GM21825 (cell line): ENCODE results near the gene MLH1.
"Not testable (repeated sequence)": the region's sequence is repeated elsewhere in the genome, so short reads cannot be mapped to it uniquely, and the experiment has no call there.

Experiments used
- ATAC-seq: cut with Tn5 transposase; IDR thresholded peaks from one replicate; pipeline ENCODE4 v1.9.1; 2021; ENCODE audit warnings: mild to moderate bottlenecking, moderate library complexity; ENCODE audit not compliant: unreplicated experiment

The MLH1 gene

GRCh38 chr3:37032961-37033360 lies 39.6 kb downstream of the MLH1 start:
- ATAC-seq: no peak

- ATAC-seq: no peak
Observed at GRCh38 chr3:37037352-37037751, 44.0 kb downstream of the MLH1 start.

- no peak for ATAC-seq
Observed at GRCh38 chr3:37039161-37039846, 46.0 kb downstream of the MLH1 start.

GRCh38 chr3:37040231-37040630 lies 46.9 kb downstream of the MLH1 start:
- ATAC-seq: no peak

DNA sequence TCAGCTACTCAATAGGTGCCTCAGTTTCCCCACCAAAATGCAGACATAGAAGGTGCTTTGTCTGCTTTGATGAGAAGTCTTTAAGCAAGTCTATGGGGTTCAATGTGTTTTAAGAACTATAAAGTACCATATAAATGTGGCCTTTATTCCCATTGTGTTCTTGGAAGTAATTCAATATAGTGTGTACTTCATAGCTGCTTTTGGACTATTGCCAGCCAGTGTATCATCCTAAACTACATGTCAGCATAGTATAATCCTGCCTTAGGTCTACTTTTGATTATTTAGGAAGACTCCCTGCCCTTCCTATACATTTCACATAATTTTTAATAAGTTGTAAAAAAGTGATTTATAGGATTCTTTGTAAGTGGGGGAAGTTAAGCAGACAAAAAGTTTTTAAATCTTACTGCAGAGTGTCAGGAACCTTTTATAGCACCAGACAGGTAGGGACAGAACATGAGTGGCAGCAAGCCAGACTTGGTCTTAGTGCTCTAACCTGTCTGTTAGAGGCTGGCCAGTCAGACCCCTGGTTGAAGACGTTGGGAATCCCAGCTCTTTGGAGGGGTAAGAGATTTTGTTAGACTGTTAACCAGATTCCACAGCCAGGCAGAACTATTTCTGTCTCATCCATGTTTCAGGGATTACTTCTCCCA lies 48.4 kb downstream of the MLH1 start:
- no peak for ATAC-seq

GRCh38 chr3:37042712-37043111 lies 49.4 kb downstream of the MLH1 start:
- not testable (repeated sequence) for ATAC-seq

DNA sequence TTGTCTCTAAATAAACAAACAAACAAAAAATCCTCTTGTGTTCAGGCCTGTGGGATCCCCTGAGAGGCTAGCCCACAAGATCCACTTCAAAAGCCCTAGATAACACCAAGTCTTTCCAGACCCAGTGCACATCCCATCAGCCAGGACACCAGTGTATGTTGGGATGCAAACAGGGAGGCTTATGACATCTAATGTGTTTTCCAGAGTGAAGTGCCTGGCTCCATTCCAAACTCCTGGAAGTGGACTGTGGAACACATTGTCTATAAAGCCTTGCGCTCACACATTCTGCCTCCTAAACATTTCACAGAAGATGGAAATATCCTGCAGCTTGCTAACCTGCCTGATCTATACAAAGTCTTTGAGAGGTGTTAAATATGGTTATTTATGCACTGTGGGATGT lies 57.0 kb downstream of the MLH1 start:
- ATAC-seq: no peak

DNA sequence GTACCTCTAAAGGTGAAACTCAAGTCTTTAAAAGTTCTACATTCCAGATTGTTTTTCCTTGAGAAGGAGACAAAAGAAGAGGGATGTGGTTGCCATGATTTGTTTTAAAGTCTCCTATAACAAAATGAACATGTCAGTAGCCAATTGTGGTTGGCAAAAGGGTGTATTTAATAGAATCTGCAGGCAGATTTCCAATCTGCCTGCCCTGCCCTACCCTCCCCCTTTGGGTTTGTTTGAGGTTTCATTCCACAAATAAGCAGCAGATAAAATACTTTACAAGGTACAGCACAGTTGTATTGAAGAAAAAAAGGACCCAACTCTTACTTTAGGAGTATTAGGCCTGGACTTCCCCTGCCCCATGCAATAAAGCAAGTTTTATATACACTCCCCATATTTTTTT lies 59.5 kb downstream of the MLH1 start:
- ATAC-seq: no peak

GRCh38 chr3:37053337-37053736 lies 60.0 kb downstream of the MLH1 start:
- ATAC-seq: no peak

DNA sequence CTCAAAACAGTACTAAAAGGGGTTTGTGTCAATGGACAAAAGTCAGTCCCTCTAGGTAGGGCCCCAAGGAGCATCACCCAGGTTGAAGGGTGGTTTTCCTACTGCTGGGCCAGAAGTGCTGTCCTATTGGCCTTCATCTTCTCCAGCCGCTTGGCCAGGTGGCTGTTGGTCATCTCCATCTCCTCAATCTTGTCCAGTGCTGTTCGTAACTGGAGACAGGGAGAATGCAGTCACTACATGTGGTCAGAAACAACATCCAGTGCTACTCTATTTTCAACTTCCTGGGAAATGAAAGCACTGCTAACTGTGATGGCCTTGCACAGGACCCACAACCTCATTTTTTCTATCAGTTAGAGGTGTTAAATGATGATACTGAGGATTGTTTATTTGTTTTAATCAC lies 60.4 kb downstream of the MLH1 start:
- ATAC-seq: no peak

- ATAC-seq: peak; percentile 82
Observed at GRCh38 chr3:37054370-37054769, 61.1 kb downstream of the MLH1 start.

DNA sequence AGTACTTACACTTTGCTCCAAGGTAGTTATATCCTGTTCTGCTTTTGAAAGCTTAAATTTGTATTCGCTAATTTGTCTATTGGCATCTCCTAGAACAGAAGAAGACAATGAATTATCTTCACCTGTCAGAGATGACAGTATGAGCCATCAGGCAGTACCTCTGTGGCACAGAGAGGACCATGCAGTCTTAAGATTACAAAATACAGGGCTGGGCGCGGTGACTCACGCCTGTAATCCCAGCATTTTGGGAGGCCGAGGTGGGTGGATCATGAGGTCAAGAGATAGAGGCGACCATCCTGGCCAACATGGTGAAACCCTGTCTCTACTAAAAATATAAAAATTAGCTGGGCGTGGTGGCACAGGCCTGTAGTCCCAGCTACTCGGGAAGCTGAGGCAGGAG lies 61.8 kb downstream of the MLH1 start:
- not testable (repeated sequence) for ATAC-seq

GRCh38 chr3:37056826-37057225 lies 63.5 kb downstream of the MLH1 start:
- ATAC-seq: no peak

DNA sequence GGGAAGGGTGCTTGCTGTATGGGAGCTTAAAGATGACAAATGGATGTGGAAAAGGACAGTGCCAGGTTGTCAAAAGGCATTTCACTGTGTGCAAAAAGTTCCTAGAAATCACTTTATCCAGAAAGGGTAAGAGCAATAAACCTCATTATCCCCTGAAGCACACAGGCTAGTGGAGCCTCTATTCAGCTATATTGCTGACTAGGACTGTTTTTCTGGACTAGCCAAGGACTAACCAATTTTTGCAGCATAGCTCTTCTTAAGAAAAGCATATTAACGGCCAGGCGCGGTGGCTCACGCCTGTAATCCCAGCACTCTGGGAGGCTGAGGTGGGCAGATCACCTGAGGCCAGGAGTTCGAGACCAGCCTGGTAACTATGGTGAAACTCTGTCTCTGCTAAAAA lies 64.8 kb downstream of the MLH1 start:
- no peak for ATAC-seq

DNA sequence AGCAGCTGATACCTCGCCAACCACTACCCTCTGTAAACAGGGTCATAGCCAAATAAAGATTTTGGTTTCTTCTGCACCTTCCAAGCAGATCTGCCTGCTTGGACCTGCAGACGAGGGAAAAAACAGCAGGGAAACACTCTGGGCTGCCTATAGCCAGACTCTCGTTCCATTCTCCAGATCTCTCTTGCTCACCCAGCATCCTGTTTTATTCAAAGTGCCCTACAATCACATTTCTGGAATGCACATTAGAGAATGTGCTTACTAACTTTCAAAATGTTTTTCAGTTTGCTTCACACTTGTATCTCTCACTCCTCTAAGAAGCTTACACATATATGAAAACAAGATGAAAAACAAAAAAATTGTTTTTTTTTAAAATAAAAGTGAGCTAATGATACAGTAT lies 71.4 kb downstream of the MLH1 start:
- ATAC-seq: no peak

GRCh38 chr3:37067577-37067976 lies 74.3 kb downstream of the MLH1 start:
- ATAC-seq: no peak

DNA sequence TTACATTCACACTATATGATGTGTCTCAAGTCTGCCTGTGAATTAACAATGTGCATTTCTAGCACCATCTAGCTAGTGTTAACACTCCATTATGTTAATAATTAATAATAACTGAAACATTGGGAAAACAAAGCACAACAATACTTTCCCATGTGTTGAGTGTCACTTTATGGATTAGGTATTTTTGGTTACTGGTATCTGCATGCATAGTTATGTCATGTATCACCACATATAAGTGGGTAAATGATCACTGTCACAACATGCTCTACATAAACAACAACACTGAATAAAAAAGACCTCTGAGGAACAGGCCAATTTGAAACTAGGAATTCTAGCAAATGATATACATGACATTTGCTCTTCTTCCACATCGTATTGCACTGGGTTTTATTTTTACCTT lies 74.7 kb downstream of the MLH1 start:
- ATAC-seq: no peak

DNA sequence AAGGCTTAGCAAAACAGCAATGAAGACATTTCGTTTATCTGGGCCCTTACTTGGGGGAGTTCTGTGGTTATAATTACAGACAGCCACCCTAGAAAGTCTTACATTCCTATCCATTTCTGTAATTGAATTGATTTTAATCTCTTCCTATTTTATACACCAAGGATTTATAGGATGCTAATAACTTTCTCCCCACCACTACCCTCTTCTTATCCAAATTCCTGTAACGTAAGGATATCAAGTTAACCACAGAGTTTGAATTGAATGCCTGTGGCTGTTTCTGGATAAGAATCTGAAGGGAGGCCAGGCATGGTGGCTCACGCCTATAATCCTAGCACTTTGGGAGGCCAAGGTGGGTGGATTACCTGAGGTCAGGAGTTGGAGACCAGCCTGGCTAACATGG lies 78.6 kb downstream of the MLH1 start:
- no peak for ATAC-seq

- ATAC-seq: no peak
Observed at GRCh38 chr3:37072892-37073291, 79.6 kb downstream of the MLH1 start.

GRCh38 chr3:37074178-37074577 lies 80.9 kb downstream of the MLH1 start:
- no peak for ATAC-seq

DNA sequence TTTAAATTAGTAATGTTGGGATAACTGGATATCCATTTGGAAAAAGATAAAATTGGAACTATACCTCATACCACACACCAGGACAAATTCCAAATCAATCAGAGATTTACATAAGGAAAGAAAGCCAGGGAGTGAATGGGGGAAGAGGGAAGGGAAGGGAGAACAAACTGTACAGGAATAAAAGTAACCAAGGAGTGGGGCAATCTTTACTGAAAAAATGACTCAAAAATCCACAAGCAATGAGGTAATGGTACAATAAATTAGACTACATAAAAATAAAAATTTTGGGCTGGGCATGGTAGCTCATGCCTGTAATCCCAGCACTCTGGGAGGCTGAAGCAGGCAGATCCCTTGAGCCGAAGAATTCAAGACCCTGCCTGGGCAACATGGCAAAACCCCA lies 82.6 kb downstream of the MLH1 start:
- ATAC-seq: no peak

DNA sequence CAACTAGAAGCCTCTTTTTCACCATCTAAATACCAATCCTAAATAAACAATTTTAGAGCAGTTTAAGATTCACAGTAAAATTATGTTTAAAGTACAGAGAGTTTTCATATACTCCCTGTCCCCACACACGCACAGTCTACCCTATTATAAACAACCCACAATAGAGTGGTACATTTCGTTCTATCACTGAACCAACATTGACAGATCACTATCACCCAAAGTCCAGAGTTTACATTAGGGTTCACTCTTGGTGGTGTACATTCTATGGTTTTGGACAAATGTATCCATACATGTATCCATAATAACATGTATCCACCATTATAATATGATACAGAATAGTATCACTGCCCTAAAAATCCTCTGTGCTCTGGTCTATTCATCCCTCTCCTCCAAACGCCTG lies 89.0 kb downstream of the MLH1 start:
- no peak for ATAC-seq

DNA sequence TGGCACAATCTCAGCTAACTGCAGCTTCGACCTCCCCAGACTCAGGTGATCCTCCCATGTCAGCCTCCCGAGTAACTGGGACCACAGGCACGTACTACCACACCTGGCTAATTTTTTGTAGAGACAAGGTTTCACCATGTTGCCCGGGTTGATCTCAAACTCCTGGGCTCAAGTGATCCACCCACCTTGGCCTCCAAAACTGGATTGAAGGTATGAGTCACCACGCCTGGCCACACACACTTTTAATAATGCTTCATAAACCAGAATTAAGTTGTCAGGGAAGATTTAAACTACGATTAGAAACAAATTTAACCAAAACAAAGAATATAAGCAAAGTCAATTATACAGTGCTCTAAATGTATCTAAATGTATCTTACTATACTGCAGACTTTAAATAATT lies 93.6 kb downstream of the MLH1 start:
- ATAC-seq: no peak
